ENCODE data around the gene GYPC.
"Not testable (repeated sequence)": the region's sequence is repeated elsewhere in the genome, so short reads cannot be mapped to it uniquely, and the experiment has no call there.

The GYPC gene

DNA sequence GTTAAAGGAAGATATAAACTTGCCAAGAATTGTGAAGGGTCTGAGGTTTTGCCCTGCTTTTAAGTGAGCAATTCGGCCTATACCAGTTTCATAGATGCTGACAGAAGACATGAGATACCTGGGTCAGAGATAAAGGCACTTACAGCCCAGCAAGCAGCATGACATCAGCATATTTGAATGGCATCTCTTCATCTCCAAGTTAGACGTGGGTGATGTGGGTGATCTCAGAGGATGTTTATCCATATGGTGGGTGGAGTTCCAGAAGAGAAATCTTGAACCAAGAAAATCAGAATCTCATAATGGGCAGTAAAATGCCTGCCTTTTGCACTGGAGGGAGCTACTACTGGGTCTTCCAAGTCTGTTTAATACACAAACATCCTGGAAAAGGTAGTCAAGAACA is 44.7 kb downstream of the GYPC start:
- DNase-seq = no peak

DNA sequence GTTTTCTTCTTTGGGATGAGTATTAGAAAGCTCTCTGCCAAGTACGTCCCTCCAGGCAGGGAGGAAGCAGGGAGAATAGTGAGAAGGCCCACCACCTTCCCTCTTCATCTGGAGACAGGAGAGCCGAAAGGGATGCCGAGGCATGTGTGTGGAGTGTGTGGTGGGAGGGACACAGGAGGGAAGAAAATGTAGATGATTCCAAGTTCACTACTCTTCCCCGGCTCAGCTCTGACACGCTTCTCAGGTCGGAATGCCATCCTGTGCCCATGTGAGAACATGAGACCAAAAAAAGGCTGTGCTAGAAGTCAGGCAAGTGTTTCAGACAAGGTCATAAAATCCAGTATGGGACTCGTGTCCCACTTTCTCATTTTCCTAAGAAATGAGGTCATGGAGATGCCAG is 47.4 kb downstream of the GYPC start:
- no peak for DNase-seq

DNA sequence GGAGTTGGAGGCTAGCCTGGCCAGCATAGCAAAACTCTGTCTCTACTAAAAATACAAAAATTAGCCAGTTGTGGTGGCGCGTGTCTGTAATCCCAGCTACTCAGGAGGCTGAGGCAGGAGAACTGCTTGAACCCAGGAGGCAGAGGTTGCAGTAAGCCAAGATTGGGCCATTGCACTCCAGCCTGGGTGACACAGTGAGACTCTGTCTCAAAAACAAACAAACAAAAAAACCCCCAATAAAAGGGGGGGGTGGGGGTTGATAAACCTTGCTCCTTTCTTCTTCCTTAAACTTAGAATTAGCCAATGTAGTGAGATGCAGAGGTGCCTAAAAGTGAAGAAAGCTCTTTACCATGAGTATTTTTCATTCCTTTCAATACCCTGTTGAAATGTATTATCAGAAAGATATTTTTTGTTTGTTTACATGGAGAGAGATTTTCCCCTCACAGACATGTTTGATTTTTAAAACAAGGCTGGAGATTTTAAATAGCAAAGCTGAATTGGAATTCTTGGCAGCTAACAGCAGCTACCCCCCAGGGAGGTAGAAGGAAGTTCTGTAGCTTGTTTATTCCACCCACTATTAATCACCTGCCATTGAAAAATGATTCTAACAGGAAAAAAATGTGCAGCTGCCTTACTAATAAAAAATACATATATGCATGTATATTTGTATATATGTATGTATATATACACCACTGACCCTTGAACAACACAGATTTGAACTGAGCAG is 48.6 kb downstream of the GYPC start:
- DNase-seq = no peak

DNA sequence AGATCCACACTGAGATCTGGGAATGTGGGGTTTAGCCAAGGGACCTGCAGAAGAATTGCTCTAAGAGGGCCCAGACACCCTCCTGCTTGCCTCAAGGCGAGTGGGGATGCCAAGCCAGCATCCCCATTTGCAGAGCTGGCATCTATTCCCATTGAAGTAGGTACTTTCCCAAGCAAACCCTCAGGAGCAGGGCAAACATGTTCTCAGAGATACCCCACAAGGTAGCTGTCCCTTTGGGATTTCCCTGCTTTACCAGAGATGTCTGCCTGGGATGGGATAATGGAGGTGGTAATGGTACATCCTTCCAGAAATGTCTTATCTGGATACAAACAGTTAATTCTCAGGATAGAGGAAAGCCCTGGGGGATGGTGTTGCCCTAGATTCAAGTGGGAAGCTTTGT is 51.2 kb downstream of the GYPC start:
- DNase-seq = no peak

DNA sequence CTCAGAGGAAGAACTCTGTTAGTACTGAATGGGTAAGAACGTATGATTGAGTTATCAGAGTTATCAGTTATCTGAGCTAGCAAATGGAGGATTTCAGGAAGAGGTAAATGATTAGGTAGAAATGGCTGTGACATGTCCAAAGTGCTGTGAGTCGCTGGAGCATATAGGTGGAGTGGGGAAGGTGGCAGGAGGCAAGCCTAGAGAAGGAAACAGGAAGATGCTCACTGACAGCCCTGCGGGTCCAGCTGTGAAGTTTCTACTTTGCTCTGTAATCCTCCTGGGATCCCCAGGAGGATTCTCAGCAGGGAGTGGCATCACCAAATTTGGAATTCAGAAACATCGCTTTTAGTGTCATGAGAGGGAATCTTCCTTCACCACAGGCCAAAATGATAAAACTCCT is 52.0 kb downstream of the GYPC start:
- no peak for DNase-seq

DNA sequence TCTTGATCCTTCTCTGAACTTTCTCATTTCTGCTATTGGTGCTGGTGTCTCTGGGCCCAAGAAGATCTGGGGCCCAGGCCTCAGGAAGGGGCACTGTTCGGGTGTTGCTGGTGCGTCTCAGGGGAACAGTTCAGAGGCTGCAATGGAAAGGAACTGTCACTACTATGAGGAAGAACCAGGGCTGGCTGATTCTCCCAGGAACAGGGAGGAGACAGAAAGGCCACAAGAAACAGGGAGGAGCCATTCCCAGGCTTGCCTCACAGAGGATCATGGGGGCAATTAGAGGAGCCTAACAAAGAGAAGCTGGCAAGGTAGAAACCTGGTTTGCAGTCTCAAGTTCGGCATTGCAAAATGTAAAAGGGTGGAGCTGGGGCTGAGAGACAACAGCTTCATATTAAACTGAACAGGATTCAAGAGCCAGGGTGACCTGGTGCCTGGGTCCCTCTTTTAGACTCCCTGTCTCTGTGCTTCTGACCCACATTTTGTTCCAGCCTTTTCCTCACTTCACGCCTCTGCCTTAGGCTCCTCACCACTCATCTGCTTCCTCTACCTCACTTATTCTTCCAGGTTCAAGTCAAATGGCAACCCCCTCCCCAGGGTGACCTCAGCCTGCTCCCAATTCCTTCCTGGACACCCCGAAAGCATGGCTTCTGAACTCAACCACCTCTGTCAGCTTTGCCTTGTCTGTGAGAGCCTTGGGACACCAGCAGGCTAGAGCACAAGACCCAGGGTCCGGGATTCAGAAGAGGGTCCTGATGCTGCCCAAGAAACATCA is 58.4 kb downstream of the GYPC start:
- no peak for DNase-seq

DNA sequence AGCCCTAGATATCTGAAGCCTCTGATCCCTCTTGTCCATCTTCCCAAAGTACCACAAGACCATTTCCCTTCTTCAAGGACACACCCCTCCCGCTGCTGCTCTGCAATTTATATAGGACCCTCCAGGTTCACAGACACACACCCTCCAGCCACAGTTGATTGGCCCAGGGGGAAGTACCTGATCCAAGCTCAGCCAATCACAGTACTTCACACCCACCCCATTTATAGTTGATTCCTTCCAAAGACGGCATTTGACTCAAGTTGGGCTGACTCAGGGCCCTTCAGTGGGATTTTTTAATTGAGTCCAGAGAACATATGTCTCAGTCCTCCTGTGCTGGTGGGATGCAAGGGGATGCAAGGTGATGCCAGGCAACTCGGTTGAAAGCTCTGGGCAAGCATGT is 59.2 kb downstream of the GYPC start:
- no peak for DNase-seq

DNA sequence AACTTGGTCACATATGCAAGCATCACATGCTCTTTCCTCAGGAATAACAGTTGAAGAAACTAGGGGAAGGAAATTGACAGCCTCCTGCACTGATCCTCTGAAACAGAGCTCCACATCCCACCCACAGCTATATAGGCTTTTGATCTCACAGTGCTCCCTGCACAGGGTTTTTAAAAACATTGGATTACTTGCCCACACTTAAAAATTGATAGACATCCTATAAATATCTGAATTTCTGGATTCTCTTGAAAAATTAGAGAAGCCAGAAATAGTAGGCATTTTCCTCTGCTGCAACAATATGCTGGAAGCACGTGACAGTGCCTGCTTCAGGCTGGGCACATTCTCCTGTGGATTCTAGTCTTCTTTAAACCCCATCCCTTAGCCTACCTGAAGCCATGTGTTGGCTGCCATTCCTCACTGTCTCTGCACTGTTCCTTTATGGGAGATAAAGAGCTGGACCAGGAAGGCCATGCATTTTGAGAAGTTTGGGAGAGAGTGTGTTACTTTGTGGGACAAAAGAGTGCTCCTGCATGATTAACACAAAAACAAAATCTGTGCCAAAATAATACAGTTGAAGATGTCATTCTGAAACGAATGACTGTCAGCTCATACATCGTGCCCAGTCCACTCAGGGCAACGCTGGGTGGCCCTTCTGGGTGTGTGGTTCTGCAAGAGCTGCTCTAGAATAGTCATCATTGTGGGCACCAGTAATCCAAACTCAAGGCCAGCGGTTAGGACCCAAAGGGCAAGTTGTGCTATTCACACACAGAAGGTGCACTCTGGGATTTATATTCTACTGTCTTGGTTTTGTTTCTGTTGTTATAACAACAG is 59.8 kb downstream of the GYPC start:
- DNase-seq = no peak

DNA sequence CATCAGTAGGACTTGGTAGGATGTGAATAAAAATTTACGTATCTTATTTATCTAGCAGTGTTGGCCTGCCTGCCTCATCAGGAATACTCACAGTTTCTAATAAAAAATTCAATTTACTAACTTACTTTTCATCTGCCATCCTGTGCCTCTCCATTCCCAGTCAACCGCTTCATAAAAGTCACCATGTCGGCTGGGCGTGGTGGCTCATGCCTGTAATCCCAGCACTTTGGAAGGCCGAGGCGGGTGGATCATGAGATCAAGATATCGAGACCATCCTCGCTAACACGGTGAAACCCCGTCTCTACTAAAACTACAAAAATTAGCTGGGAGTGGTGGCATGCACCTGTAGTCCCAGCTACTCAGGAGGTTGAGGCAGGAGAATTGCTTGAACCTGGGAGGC is 61.3 kb downstream of the GYPC start:
- not testable (repeated sequence) for DNase-seq

DNA sequence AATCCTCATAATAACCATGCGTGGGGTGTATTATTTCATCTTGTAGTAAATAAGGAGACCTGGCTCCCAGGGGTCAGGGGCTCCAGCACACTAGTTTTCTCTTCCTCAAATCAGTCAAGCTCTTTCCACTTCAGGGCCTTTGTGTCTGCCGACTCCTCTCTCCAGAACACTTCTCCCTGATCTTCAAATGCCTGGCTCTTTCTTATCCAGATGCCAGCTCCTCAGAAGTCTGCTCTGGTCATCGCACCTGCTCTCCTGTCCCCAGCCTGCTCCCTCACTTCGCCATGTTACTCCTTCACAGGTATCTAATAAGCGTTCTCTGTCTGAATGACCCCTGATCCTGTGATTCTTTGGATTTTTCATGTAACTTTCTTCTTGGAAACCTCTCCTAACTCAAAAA is 62.0 kb downstream of the GYPC start:
- DNase-seq = no peak

DNA sequence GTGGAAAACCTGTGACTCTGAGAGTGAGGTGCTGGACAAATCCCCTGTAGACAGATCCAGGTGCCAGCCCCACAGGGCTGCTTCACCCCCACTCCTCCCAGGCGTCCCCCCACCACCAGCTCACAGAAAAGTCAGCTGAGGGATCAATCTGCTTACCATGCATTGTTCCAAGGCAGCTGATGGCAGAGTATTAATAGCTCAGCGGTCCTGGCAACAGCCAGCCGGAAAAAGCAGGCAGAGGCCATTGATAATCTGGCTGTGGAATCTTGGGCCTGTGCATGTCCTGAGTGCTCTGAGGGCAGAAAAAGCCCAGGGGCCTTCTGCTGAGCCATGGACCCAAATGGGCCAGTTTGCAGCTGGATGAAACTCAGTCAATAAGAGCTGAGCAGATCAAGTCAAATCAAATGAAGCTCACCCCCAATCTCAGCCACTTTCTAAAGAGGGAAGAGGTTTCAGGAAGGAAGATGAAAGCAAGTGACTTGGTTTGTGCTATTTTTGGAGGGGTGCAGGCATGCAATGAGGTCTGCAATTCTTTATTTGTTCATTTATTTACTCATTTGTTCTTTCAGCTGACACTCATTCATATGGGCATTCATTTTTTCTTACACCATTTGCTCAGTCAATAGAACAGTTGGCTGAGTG is 63.4 kb downstream of the GYPC start:
- no peak for DNase-seq

DNA sequence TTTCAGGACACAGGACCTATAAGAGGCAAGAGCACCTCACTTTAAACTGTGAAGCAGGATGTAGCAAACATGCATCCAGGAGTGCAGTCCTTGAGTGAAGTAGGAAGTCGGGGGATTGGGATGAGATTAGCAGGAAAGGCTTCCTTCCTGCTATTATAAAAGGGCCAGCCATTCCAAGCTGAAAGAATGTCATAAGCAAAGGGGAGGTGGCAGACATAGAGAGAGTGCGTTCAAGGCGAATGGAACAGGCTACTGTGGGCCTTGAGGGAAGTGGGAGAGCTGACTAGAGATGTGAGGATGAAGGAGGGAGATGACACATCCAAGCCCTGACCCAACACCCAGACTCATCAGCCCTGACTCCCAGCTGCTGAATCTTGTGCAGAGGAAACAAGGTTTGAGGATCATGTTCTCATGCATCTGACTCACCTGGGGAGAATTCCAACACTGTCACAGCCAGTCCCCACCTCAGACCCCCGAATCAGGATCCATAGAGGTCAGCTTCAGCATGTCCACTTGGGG is 63.9 kb downstream of the GYPC start:
- no peak for DNase-seq

DNA sequence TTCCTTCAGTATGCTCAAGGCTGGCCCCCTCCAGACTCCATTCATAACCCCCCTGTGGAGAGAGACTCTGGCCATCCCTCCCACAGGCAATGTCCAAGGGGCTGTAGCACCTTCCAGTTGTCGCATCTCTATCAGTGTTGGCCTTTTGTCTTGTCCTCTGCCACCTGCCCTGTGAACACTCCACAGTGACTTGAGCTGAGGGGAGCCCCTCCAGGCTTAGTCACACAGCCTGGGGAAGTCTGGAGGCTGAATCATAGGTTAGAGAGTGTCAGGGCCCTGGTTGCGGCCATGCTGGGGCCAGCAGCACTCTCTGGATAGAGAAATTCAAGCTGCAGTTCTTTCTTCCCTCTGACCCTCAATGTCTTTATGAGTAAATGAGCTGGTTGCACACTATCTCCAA is 64.7 kb downstream of the GYPC start:
- no peak for DNase-seq

DNA sequence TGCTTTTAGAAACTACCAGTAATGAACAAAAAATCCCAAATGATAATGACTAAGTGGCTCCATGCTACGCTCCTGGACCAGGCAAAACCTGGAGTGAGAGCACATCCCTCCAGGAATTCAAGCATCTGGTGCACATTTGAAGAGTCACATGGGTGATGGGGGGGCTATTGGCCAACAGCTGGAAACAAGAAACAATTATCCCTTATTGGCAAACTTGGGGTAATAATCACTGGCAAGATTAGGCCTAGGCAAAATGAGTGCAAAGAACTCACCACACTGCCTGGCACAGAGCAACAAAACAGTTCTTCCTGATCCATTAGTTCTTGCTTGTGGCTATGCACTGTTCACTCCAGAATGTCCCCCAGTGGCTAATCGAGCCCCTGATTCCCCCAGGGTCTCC is 66.1 kb downstream of the GYPC start:
- DNase-seq = no peak

DNA sequence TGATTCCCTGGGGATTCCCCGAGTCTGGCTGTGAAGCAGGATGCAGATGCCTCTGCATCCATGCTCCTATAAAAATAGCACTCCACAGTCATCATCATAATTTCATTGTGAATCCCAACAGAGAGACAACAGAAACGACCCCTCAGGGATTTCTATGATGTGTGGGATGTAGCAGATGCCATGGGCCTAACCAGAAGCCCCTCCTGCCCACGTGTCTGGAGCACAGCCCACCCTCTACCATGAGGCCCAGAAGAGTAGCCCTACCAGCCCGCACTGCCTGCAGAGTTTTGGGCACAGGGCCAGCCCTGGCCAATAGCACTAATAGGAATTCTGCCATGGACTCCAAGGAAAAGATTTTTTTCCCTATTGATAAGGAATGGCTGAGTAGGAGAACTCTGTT is 66.6 kb downstream of the GYPC start:
- DNase-seq = no peak

DNA sequence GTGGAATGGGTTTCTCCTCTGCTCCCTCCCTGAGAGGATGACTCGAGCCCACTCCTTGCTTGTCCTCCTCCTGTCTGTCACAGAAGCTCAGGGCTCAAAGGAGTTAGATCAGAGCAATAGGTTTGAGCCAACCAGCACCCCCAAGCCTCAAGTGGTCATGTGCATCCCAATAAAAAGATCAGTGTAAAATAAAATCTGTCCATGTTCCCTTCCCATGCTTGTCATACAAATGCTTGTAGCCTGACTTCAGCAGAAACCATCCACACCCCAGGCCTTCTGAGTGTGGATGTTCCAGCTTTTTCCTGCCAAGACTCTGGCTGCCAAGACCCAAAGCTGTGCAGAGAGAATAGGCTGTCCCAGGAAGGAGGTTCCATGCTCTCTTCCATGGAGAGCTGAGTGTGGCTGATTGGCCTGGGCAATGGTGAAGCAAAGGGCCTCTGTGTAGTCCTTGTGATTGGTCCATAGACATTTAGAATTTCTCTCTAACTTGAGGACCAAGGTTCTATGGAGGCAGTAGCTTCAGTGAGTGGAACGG is 67.4 kb downstream of the GYPC start:
- no peak for DNase-seq

DNA sequence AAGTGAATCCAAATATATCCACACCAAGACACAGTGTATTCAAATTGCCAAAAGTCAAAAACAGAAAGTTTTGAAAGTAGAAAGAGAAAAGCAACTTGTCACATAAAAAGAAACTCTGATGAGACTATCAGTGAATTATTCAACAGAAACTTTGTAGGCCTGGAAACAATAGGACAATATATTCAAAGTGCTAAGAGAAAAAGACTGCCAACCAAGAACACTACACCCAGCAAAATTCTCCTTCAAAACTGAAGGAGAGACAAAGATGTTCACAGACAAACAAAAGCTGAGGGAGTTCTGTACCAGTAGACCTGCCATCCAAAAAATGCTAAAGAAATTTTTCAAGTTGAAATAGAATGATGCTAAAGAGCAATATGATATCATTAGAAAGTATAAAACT is 69.6 kb downstream of the GYPC start:
- no peak for DNase-seq

DNA sequence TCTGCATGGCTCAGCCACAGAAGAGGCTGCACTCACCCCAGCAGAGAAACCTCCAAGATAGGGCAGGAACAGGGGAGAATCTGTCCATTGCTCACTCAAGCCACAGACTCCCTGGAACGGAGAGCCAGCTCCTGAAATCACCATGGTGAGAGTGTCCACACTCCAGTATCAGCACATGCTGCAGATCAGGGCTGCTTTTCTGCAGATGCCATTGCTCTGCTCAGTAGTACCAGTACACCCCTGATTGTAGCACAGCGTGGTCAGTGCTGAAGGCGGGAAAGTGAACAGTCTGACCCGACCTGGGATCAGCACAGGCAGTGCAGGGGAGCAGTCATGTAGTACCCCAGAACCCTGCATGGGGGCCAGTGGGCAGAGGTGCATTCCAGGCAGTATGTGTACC is 73.9 kb downstream of the GYPC start:
- no peak for DNase-seq

DNA sequence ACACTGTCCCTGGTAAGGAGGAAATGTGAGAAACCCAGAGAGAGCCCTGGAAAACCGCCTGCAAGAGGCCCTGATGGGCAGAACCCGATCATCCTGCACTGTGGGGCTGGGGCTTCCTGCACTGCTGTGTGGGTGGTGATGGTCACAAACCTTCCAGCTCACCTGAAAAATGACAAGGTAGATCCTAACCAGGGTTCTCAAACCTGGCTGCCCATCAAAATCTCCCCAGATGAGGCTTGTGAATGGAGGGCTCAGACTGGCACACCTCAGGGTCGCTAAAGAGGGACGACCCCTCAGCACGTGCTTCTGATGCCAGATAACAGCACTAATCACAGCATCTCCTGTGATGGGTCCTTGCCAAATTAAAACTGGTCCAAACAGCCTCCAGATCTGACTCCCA is 74.7 kb downstream of the GYPC start:
- DNase-seq = no peak

DNA sequence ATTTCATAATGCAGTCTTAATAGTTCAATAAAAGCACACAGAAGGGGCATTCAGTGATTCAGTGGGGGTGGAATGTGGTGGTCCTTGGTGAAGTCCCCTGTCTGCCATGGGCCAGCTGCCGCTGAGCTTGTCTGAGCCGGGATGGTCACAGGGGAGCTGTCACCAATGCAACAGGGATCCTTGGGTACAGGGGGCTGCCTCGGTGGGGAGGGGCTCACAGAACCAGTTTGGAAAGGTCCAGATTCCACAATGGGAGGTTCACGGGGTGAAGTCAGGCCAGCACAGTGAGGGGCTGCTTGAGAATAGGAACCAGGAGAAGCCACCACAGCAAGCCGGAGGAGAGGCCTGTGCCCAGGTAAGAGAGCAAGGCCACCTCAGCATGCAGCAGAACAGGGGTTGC is 75.4 kb downstream of the GYPC start:
- no peak for DNase-seq

DNA sequence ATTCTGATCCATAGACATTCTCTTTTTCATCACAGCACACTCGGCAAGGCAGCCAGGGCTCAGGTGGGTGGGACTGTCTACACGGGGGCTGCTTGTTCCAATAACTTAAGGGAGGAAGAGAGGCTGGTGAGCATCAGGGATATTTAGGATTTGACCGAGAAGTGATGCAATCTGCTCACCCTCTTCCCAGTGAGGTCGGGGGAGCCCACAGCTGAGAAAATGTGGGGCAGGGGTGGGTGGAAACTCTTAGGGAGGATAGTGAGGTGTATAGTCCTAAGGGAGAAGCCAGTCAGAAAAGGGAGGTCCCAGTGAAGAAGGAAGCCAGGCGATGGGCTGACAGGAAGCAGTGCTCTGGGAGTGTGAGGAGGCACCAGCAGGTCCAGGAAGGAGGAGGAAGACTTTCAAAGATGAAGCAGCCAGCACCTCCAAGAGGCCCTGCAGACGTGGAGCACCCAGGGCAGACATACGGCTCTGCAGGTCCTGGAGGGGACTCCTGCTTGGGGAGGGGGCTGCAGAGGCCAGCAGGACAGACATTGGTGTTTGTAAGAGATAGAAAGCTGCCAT is 76.8 kb downstream of the GYPC start:
- DNase-seq = no peak

DNA sequence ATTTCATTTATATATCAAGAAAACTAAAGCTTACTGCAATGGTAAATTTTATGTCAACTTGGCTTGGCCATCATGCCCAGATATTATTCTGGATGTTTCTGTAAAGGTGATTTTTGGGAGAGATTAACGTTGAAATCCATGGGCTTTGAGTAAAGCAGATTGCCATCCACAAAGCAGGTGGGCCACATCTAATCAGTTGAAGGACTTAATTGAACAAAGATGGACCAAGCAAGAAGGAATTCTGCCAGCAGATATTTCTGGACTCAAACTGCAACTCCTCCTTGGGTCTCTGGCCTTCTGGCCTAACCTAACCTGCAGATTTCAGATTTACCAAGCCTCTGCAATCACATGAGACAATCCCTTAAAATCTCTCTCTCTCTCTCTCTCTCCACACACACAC is 77.8 kb downstream of the GYPC start:
- DNase-seq = no peak
